BLaER1 treated with 17β-estradiol and CSF1 and Interleukin-3, amounts not matched to agents 10 nM and 100 nM (cell line): Measurements from ENCODE around the gene TBL1X.
A peak's percentile ranks its signal among the peaks of the same experiment; 100 is the strongest.

ENCODE experiments used
- H3K27ac ChIP-seq, 11 experiments: shearing (Covaris generic); formaldehyde crosslinking; 2 replicates each; pipeline ENCODE4 v1.8.1; 2022
- H3K27me3 ChIP-seq, 11 experiments: shearing (Covaris generic); formaldehyde crosslinking; 2 replicates each; pipeline ENCODE4 v1.8.1; 2022
- H3K36me3 ChIP-seq, 11 experiments: shearing (Covaris generic); formaldehyde crosslinking; 2 replicates each; pipeline ENCODE4 v1.8.1; 2022
- H3K4me1 ChIP-seq, 10 experiments: shearing (Covaris generic); formaldehyde crosslinking; 2 replicates each; pipeline ENCODE4 v1.8.1; 2022
- H3K4me2 ChIP-seq, 11 experiments: shearing (Covaris generic); formaldehyde crosslinking; 2 replicates each; pipeline ENCODE4 v1.8.1; 2022
- H3K4me3 ChIP-seq, 10 experiments: shearing (Covaris generic); formaldehyde crosslinking; 2 replicates each; pipeline ENCODE4 v1.8.1; 2022
- H3K9ac ChIP-seq, 11 experiments: shearing (Covaris generic); formaldehyde crosslinking; 2 replicates each; pipeline ENCODE4 v1.8.1; 2022
- H3K9me3 ChIP-seq, 11 experiments: shearing (Covaris generic); formaldehyde crosslinking; replicated peaks in 1 of 11; 2 replicates each; pipeline ENCODE4 v1.8.1; 2022
- H4K20me1 ChIP-seq, 11 experiments: shearing (Covaris generic); formaldehyde crosslinking; 2 replicates each; pipeline ENCODE4 v1.8.1; 2022
- Cebpa-rat ChIP-seq, 11 experiments: shearing (Covaris generic); IDR thresholded peaks; 2 replicates each; pipeline ENCODE4 v1.8.1; 2022

The TBL1X gene

DNA sequence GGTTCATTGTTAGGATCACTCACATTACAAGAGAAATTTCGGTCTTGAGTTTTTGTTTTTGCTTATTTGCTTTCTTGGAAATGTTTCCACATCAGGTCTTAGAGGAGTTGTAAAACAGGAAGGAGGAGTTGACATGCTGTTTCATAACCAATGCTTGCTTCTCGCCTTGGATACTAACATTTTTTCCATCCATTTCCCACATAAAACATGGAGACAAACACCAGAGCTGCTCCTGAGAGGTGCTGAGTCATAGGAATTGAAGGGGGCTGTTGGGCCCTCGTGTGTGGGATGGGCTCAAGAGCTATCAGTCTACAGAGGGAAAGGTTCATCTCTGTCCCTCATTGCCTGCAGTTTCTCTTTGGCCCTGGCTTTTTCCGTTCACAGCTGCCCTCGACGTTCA lies 29.9 kb downstream of the TBL1X start:
- Histone ChIP-seq H3K9ac (no peak overlapping the region), H3K4me1 (peaks cover 0 to 57% (median 9%) of the 10 kb centered on the region in 10 experiments; a peak in 12 of 20 replicates), H3K36me3 (peaks cover 7 to 33% (median 25%) of the 10 kb centered on the region in 11 experiments; a peak in 18 of 22 replicates), H4K20me1 (peaks cover 71 to 97% (median 93%) of the 10 kb centered on the region in 11 experiments), H3K9me3 (peaks cover 0 to 18% (median 7%) of the 10 kb centered on the region in 11 experiments; a peak in 9 of 22 replicates), H3K27me3 (no peaks in the 10 kb centered on the region), H3K4me2 (peak overlapping the region in 3 of 11 experiments; percentile 43 to 53 (median 51); a peak in 6 of 22 replicates), H3K4me3 (no peak overlapping the region), H3K27ac (peak overlapping the region in 1 of 11 experiments; percentile 5; a peak in 2 of 22 replicates)
- TF ChIP-seq Cebpa-rat (IDR thresholded peaks at IDR 0.05): no peak

DNA sequence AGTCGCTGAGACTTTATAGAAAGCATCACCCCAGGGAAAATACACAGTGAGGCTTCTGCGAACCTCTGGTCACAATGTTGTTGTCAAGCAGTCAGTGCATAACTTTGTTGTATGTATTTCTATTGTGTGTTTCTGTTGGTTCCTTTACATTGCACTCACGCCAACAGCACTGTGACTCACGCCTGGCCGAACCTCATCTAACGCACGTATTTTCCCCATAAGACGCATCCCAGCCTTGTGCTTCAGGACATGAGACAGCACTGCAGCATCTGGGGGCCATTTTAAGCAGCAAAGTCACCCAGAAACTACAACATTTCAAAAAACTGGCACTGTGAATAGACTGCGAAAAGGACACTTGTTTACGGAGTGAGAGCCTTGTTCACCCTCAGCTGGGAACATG lies 30.6 kb downstream of the TBL1X start:
- TF ChIP-seq Cebpa-rat (IDR thresholded peaks at IDR 0.05): no peak
- Histone ChIP-seq H3K27me3 (no peaks in the 10 kb centered on the region), H3K36me3 (peaks cover 7 to 33% (median 25%) of the 10 kb centered on the region in 11 experiments; a peak in 19 of 22 replicates), H3K4me1 (peaks cover 0 to 57% (median 9%) of the 10 kb centered on the region in 10 experiments; a peak in 12 of 20 replicates), H3K27ac (no peak overlapping the region), H4K20me1 (peaks cover 66 to 97% (median 92%) of the 10 kb centered on the region in 11 experiments), H3K9me3 (peaks cover 0 to 18% (median 7%) of the 10 kb centered on the region in 11 experiments; a peak in 6 of 22 replicates), H3K4me3 (no peak overlapping the region), H3K4me2 (peak overlapping the region in 1 of 11 experiments; percentile 43; a peak in 1 of 22 replicates), H3K9ac (no peak overlapping the region)

DNA sequence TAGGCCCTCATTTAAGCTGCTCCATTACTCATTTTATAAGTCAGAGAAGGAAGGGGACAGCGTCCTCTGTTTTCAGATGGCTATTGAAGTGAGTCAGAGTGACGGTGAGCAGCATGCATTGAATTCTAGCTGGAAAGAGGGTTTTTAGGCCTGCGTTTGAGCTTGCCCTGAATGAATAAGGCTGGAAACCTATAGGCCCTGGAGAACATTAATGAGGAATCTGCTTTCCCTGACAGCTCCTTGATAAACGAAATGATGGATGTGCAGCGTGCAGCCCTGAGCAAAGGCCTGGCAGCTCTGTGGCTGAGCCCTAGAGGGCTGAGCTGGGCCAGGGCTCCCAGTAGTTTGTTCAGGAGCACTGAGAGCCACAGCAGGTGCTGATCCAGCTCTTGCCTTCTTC lies 33.4 kb downstream of the TBL1X start:
- Histone ChIP-seq H3K4me2 (peak overlapping the region in 2 of 11 experiments; percentile 46 to 55; a peak in 3 of 22 replicates), H3K36me3 (peaks cover 20 to 59% (median 47%) of the 10 kb centered on the region in 11 experiments), H3K27me3 (no peaks in the 10 kb centered on the region), H4K20me1 (peaks cover 55 to 90% (median 84%) of the 10 kb centered on the region in 11 experiments), H3K4me3 (no peak overlapping the region), H3K4me1 (peaks cover 0 to 41% (median 6%) of the 10 kb centered on the region in 10 experiments; a peak in 12 of 20 replicates), H3K9ac (no peak overlapping the region), H3K9me3 (peaks cover 2 to 38% (median 17%) of the 10 kb centered on the region in 11 experiments; a peak in 19 of 22 replicates), H3K27ac (no peak overlapping the region)
- TF ChIP-seq Cebpa-rat (IDR thresholded peaks at IDR 0.05): no peak

DNA sequence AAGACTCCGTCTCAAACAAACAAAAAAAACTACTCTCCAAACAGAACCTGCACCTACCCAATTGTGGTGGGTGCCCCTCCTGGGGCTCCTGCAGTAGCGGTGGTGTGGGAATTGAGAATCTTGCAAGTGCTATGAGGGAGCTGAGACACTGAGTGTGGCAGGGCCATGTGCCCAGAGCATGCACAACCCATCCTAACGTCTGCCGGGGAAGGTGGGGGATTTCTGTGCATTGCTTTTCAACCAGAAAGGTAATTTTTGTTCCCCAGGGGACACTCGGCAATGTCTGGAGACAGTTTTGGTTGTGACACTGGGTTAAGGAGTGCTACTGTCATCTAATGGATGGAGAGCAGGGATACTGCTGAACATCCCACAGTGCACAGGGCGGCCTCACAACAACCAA lies 35.7 kb downstream of the TBL1X start:
- no peak overlapping the region for H3K9ac ChIP-seq
- peaks cover 40 to 72% (median 61%) of the 10 kb centered on the region in 11 experiments for H4K20me1 ChIP-seq
- peaks cover 0 to 17% (median 7%) of the 10 kb centered on the region in 10 experiments; a peak in 9 of 20 replicates for H3K4me1 ChIP-seq
- no peak overlapping the region for H3K4me3 ChIP-seq
- no peaks in the 10 kb centered on the region for H3K27me3 ChIP-seq
- H3K36me3 ChIP-seq: peaks cover 40 to 74% (median 57%) of the 10 kb centered on the region in 11 experiments
- no peak for TF ChIP-seq Cebpa-rat (IDR thresholded peaks at IDR 0.05)
- H3K9me3 ChIP-seq: peaks cover 20 to 53% (median 35%) of the 10 kb centered on the region in 11 experiments
- no peak overlapping the region for H3K27ac ChIP-seq
- H3K4me2 ChIP-seq: no peak overlapping the region

DNA sequence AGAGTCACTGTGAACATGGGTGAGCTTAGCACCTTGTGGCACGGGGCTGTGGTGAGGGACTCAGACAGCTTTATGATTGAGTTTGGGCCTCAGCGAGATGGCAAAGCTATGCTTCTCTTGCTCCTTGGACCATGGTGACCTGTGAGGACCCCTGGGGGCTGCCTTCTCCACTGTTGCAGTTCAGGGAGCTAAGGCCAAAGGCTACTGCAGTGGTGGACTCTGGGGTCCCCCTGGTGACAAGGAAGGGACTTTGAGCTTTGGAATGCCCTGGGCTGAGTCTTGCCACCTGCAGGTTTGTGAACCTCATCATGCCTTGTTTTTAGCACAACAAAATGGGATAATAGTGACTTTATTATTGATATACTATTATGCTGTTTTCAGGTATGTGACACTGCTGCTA lies 36.5 kb downstream of the TBL1X start:
- Histone ChIP-seq H3K27ac (no peak overlapping the region), H3K4me2 (no peak overlapping the region), H3K4me3 (no peak overlapping the region), H3K36me3 (peaks cover 40 to 69% (median 57%) of the 10 kb centered on the region in 11 experiments), H3K27me3 (no peaks in the 10 kb centered on the region), H4K20me1 (peaks cover 34 to 64% (median 54%) of the 10 kb centered on the region in 11 experiments), H3K9me3 (peaks cover 20 to 57% (median 39%) of the 10 kb centered on the region in 11 experiments), H3K9ac (no peak overlapping the region), H3K4me1 (peaks cover 0 to 16% (median 7%) of the 10 kb centered on the region in 10 experiments; a peak in 9 of 20 replicates)
- no peak for TF ChIP-seq Cebpa-rat (IDR thresholded peaks at IDR 0.05)

DNA sequence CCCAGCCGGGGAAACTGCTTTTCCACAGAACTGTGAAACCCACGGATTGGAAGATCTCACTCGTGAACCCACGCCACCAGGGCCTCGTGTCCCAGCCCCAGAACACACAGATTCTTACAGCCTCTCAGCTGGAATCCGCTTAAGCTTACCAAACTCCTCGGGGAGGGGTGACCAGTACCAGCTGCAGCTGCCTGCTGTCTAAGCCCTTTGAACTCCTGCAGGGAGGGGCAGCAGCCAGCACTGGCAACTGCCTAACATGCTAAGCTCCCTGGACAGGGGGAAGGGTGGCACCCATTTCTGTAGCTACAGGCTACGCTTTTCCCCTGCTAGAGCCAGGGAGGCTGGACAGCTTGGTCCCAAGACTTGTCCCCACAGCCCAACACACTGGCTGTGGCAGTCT lies 38.4 kb downstream of the TBL1X start:
- H3K27me3 ChIP-seq: no peaks in the 10 kb centered on the region
- peaks cover 0 to 14% (median 7%) of the 10 kb centered on the region in 10 experiments; a peak in 9 of 20 replicates for H3K4me1 ChIP-seq
- TF ChIP-seq Cebpa-rat (IDR thresholded peaks at IDR 0.05): no peak
- no peak overlapping the region for H3K9ac ChIP-seq
- peaks cover 27 to 48% (median 40%) of the 10 kb centered on the region in 11 experiments for H4K20me1 ChIP-seq
- H3K9me3 ChIP-seq: peaks cover 28 to 74% (median 55%) of the 10 kb centered on the region in 11 experiments
- H3K27ac ChIP-seq: no peak overlapping the region
- no peak overlapping the region for H3K4me3 ChIP-seq
- H3K4me2 ChIP-seq: peak overlapping the region in 1 of 11 experiments; percentile 24; a peak in 2 of 22 replicates
- H3K36me3 ChIP-seq: peaks cover 36 to 84% (median 65%) of the 10 kb centered on the region in 11 experiments

DNA sequence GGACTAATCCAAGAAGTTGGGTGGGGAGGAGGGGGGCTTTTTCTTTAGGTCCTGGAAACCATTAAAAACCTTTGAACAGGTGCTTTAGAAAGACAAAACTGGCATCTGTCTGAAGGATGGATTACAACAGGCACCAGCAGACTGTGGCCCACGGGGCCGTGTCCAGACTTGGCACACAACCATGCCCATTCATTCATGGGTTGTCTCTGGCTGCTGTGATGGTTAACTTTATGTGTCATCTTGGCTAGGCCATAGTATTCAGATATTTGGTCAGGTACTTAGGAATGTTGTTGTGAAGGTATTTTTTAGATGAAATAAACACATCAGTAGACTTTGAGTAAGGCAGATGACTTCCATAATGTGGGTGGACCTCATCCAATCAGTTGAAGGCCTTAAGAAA lies 45.5 kb downstream of the TBL1X start:
- peaks cover 15 to 61% (median 49%) of the 10 kb centered on the region in 11 experiments; a peak in 19 of 22 replicates for H4K20me1 ChIP-seq
- peaks cover 18 to 27% (median 23%) of the 10 kb centered on the region in 10 experiments for H3K4me1 ChIP-seq
- H3K4me2 ChIP-seq: no peak overlapping the region
- H3K36me3 ChIP-seq: peaks cover 8 to 81% (median 67%) of the 10 kb centered on the region in 11 experiments; a peak in 19 of 22 replicates
- no peaks in the 10 kb centered on the region for H3K27me3 ChIP-seq
- H3K27ac ChIP-seq: no peak overlapping the region
- no peak for TF ChIP-seq Cebpa-rat (IDR thresholded peaks at IDR 0.05)
- no peak overlapping the region for H3K9ac ChIP-seq
- no peak overlapping the region for H3K4me3 ChIP-seq
- peaks cover 8 to 50% (median 34%) of the 10 kb centered on the region in 11 experiments; a peak in 21 of 22 replicates for H3K9me3 ChIP-seq

DNA sequence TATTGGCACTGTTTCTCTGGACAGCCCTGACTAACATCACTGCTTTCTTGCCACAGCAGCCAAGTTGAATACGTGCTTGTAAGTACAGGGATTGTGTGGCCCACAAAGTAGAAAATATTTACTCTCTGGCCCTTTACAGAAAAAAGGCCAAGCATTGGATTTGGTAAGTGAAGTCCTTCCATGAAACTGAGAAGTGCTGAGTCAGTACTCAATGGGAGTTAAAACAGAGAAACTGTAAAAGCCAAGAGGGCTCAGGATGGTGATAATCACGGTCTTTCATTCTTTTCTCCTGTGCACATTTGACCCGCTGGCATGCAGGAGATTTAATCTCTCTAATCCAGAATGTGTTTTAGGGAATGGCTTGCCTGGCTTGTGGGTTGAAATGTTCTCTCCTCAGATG lies 46.1 kb downstream of the TBL1X start:
- Histone ChIP-seq H3K9me3 (peaks cover 8 to 45% (median 28%) of the 10 kb centered on the region in 11 experiments; a peak in 21 of 22 replicates), H3K9ac (no peak overlapping the region), H3K27me3 (no peaks in the 10 kb centered on the region), H3K4me3 (no peak overlapping the region), H4K20me1 (peaks cover 22 to 67% (median 54%) of the 10 kb centered on the region in 11 experiments; a peak in 19 of 22 replicates), H3K27ac (no peak overlapping the region), H3K36me3 (peaks cover 8 to 75% (median 60%) of the 10 kb centered on the region in 11 experiments; a peak in 19 of 22 replicates), H3K4me2 (no peak overlapping the region), H3K4me1 (peaks cover 24 to 33% (median 29%) of the 10 kb centered on the region in 10 experiments)
- TF ChIP-seq Cebpa-rat (IDR thresholded peaks at IDR 0.05): no peak

DNA sequence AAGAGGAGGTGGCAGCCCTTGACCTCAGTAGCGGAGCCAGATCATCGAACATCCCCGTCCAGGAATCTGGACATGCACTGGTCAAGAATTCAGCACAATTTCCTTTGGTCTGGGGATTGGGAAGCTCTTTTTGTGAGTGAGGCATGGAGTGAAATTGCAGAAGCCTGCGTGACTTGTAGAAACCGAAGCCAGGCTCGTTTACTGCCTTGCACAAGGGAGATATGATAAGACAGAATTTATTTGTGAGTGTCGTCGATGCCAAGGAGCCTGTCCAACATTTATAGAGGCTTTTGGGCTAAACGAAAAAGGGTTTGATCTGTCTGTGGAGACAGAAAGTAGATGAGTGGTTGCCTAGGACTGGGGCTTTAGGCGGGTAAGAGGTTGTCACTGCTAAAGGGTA lies 50.6 kb downstream of the TBL1X start:
- TF ChIP-seq Cebpa-rat (IDR thresholded peaks at IDR 0.05): no peak
- Histone ChIP-seq H3K27ac (peak overlapping the region in 7 of 11 experiments; percentile 5 to 65 (median 36); a peak in 11 of 22 replicates), H3K9ac (peak overlapping the region in 1 of 11 experiments; percentile 35; a peak in 3 of 22 replicates), H4K20me1 (peaks cover 64 to 100% (median 90%) of the 10 kb centered on the region in 11 experiments; a peak in 20 of 22 replicates), H3K4me1 (peaks cover 41 to 58% (median 47%) of the 10 kb centered on the region in 10 experiments), H3K4me2 (peak overlapping the region; percentile 47 to 86 (median 73)), H3K27me3 (no peaks in the 10 kb centered on the region), H3K36me3 (peaks cover 4 to 41% (median 30%) of the 10 kb centered on the region in 11 experiments; a peak in 19 of 22 replicates), H3K4me3 (no peak overlapping the region), H3K9me3 (peaks cover 0 to 16% (median 0%) of the 10 kb centered on the region in 11 experiments; a peak in 4 of 22 replicates)
